HG02943 (cell line): ENCODE data around the gene MMUT.
"Not testable (repeated sequence)": the region's sequence is repeated elsewhere in the genome, so short reads cannot be mapped to it uniquely, and the experiment has no call there.

Experiments
- ATAC-seq: cut with Tn5 transposase; IDR thresholded peaks from one replicate; pipeline ENCODE4 v1.9.1; 2021; ENCODE audit warnings: mild to moderate bottlenecking, low read depth, moderate library complexity; ENCODE audit not compliant: unreplicated experiment

The MMUT gene

GRCh38 chr6:49430187-49430586, 32.9 kb downstream of the MMUT start:
- no peak for ATAC-seq

- ATAC-seq = no peak
Observed at GRCh38 chr6:49423817-49424216, 39.2 kb downstream of the MMUT start.

- ATAC-seq = no peak
Observed at GRCh38 chr6:49416195-49416594, 46.9 kb downstream of the MMUT start.

GRCh38 chr6:49415358-49415757, 47.7 kb downstream of the MMUT start:
- ATAC-seq = no peak

DNA sequence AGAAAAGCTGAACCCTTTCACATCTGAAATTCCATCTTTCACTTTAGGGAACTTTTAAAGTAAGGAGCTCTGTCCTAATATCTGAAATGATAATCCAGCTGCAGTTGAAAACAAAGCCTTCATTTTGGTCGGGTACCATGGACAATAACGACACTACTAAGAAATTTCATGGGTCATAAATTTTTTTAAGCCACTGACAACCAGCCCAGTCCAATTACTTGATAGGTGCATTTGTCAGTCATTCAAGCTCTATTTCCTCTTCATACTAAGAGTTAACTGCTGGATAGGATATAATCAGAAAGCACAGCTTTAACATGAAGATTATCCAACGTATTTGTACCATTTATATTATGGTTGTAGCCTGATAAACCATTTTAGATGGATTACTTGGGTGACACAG, 52.5 kb downstream of the MMUT start:
- no peak for ATAC-seq

GRCh38 chr6:49409951-49410542, 53.0 kb downstream of the MMUT start:
- ATAC-seq = peak; percentile 72

- no peak for ATAC-seq
Observed at GRCh38 chr6:49406250-49406970, 56.6 kb downstream of the MMUT start.

GRCh38 chr6:49401063-49401462, 62.0 kb downstream of the MMUT start:
- no peak for ATAC-seq

DNA sequence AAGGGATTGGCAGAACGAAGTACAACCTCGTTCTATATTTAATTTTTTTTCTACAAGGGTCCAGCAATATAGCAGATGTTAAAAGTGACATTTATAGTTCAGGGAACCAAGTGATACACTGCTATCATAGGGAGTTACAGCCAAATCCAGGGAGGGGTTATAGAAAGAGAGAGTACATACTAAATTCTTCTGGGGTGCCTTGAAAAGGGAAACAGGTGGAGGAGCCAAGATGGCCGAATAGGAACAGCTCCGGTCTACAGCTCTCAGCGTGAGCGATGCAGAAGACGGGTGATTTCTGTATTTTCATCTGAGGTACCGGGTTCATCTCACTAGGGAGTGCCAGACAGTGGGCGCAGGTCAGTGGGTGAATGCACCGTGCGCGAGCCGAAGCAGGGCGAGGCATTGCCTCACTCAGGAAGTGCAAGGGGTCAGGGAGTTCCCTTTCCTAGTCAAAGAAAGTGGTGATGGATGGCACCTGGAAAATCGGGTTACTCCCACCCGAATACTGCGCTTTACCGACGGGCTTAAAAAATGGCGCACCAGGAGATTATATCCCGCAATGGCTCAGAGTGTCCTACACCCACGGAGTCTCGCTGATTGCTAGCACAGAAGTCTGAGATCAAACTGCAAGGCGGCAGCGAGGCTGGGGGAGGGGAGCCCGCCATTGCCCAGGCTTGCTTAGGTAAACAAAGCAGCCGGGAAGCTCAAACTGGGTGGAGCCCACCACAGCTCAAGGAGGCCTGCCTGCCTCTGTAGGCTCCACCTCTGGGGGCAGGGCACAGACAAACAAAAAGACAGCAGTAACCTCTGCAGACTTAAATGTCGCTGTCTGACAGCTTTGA, 76.2 kb downstream of the MMUT start:
- not testable (repeated sequence) for ATAC-seq

GRCh38 chr6:49384904-49385303, 78.1 kb downstream of the MMUT start:
- ATAC-seq = no peak
